ENCODE results near the gene GGA2. TPM values are rescaled to one million over a fixed set of nuclear protein-coding genes. Genes with fewer than 3 reads are reported as not detected.

GGA2 gene
- polyA plus RNA-seq, 1 experiment, result 19.0 TPM

DNA sequence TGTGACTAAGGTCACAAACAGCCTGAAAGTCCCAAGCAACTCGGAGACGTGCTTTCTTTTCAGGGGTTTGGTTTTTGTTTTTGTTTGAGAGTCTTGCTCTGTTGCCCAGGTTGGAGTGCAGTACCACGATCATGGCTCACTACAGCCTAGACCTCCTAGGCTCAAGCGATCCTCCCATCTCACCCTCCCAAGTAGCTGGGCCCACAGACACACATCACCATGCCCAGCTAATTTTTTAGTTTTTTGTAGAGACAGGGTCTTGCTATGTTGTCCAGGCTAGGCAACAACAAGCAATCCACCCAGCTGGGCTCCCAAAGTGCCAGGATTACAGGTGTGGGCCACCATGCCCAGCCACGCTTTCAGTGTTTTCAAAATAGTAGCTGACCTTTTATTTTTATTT lies 19.8 kb upstream of the GGA2 start:
- TF ChIP-seq, protein P1, sequence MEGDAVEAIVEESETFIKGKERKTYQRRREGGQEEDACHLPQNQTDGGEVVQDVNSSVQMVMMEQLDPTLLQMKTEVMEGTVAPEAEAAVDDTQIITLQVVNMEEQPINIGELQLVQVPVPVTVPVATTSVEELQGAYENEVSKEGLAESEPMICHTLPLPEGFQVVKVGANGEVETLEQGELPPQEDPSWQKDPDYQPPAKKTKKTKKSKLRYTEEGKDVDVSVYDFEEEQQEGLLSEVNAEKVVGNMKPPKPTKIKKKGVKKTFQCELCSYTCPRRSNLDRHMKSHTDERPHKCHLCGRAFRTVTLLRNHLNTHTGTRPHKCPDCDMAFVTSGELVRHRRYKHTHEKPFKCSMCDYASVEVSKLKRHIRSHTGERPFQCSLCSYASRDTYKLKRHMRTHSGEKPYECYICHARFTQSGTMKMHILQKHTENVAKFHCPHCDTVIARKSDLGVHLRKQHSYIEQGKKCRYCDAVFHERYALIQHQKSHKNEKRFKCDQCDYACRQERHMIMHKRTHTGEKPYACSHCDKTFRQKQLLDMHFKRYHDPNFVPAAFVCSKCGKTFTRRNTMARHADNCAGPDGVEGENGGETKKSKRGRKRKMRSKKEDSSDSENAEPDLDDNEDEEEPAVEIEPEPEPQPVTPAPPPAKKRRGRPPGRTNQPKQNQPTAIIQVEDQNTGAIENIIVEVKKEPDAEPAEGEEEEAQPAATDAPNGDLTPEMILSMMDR (IDR thresholded peaks at IDR 0.05; ENCODE audit: insufficient read depth, low read depth, low read length), result no peak
- ChIA-PET CTCF (interaction anchor here (0.8 kb wide), 1 partner anchor 20 kb away, joined by 3 read pairs; the partner anchor contains the start of gene GGA2), POLR2A (no interaction called here)
- Histone ChIP-seq H3K36me3 (ENCODE audit: control insufficient read depth, insufficient read depth, low read length) (peaks cover 15% of the 10 kb centered on the region), H3K4me3 (ENCODE audit: low read depth, low read length) (no peak overlapping the region), H3K27me3 (ENCODE audit: control insufficient read depth, insufficient read depth, low read length) (no peaks in the 10 kb centered on the region)
- DNase-seq (ENCODE audit: low read depth), result no peak

DNA sequence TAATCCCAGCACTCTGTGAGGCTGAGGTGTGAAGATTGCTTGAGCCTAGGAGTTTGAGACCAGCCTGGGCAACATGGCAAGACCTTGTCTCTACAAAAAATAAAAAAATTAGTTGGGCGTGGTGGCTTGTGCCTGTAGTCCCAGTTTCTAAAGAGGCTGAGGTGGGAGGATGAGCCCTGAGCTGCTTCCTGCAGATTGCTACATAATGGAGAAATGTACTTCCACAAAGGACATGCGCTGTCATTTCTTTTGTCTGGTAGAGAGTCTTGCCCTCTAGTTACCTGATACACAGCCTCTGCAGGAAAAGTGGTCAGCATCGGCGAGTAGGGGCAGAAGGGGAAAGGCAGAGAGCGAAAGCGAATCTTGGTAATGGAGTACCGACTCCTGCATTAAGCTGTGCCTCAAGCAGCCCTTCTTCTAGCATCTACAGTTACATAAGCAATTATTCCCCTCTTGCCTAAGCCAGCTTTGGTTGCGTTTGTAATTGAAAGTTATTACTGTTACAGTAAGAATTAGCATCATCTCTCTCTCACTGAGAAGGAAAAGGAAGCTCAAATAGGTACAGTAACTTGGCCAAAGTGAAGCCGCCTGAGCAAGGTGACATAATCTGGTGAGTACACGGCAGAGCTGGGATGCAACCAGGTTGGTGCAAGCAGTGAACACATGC lies 18.5 kb upstream of the GGA2 start:
- no peak for DNase-seq (ENCODE audit: low read depth)
- Histone ChIP-seq H3K36me3 (ENCODE audit: control insufficient read depth, insufficient read depth, low read length) (peaks cover 14% of the 10 kb centered on the region), H3K27me3 (ENCODE audit: control insufficient read depth, insufficient read depth, low read length) (no peaks in the 10 kb centered on the region), H3K4me3 (ENCODE audit: low read depth, low read length) (no peak overlapping the region)
- TF ChIP-seq, protein P1 (IDR thresholded peaks at IDR 0.05; ENCODE audit: insufficient read depth, low read depth, low read length), result no peak
- POLR2A ChIA-PET, result no interaction called here
- CTCF ChIA-PET, result interaction anchor here (0.6 to 0.9 kb wide), 2 partner anchors 10 to 13 kb away, joined by 3 read pairs; no protein-coding TSS in a partner anchor

GRCh38 chr16:23527961-23528643 lies 17.8 kb upstream of the GGA2 start:
- peaks cover 18% of the 10 kb centered on the region for H3K36me3 ChIP-seq (ENCODE audit: control insufficient read depth, insufficient read depth, low read length)
- no peaks in the 10 kb centered on the region for H3K27me3 ChIP-seq (ENCODE audit: control insufficient read depth, insufficient read depth, low read length)
- TF ChIP-seq, protein P1 (IDR thresholded peaks at IDR 0.05; ENCODE audit: insufficient read depth, low read depth, low read length), result no peak
- no peak for DNase-seq (ENCODE audit: low read depth)
- ChIA-PET CTCF (interaction anchor here (0.9 kb wide), 1 partner anchor 11 kb away, joined by 3 read pairs; no protein-coding TSS in a partner anchor), POLR2A (no interaction called here)
- H3K4me3 ChIP-seq (ENCODE audit: low read depth, low read length), result no peak overlapping the region

GRCh38 chr16:23524886-23525285 lies 14.6 kb upstream of the GGA2 start:
- no peak for DNase-seq (ENCODE audit: low read depth)
- ChIA-PET POLR2A (no interaction called here), CTCF (interaction anchor here (1.1 to 1.3 kb wide), 2 partner anchors 11 to 71 kb away, joined by 4 to 7 read pairs; partner anchors contain the start of gene NDUFAB1)
- Histone ChIP-seq H3K36me3 (ENCODE audit: control insufficient read depth, insufficient read depth, low read length) (peaks cover 19% of the 10 kb centered on the region), H3K4me3 (ENCODE audit: low read depth, low read length) (no peak overlapping the region), H3K27me3 (ENCODE audit: control insufficient read depth, insufficient read depth, low read length) (no peaks in the 10 kb centered on the region)
- TF ChIP-seq, protein P1 (IDR thresholded peaks at IDR 0.05; ENCODE audit: insufficient read depth, low read depth, low read length), result no peak

DNA sequence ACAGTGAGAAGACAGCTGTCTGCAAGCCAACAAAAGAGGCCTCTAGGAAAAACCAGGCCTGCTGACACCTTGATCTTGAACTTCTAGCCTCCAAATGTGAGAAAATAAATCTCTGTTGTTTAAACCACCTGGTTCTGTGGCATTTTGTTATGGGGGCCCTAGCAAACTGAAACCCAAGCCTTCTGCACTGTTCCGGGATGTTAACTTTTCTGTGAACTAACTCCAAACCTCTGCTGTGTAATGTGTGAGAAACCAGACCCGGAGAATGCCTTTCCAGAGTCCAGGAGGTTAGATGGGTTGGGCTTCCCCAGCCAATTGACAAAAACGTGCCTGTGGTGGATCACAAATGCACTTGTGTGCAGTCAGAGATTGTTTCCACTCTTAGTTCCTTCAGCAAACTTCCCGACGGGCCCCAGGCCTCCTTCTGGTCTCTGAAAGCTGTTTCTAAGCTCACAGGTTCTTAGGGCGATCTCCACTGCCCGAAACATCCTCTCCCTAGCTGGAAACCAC lies 13.6 kb upstream of the GGA2 start:
- Histone ChIP-seq H3K4me3 (ENCODE audit: low read depth, low read length) (no peak overlapping the region), H3K36me3 (ENCODE audit: control insufficient read depth, insufficient read depth, low read length) (peaks cover 16% of the 10 kb centered on the region), H3K27me3 (ENCODE audit: control insufficient read depth, insufficient read depth, low read length) (no peaks in the 10 kb centered on the region)
- TF ChIP-seq, protein P1 (IDR thresholded peaks at IDR 0.05; ENCODE audit: insufficient read depth, low read depth, low read length), result no peak
- ChIA-PET CTCF (interaction anchor here (1.1 to 1.3 kb wide), 2 partner anchors 10 to 72 kb away, joined by 4 to 7 read pairs; partner anchors contain the start of gene NDUFAB1), POLR2A (no interaction called here)
- DNase-seq (ENCODE audit: low read depth), result no peak

Data from BJ (cell line).